ACHN (cell line): ENCODE data around the gene FHDC1.

Experiments used
- DNase-seq: peaks from one replicate; pipeline ENCODE4 v3.0.0-alpha.2; 2015
- in situ Hi-C: cut with HindIII; loops from 2 replicates; pipeline ENCODE4 v1.10.0; 2017; ENCODE audit warnings: low sequenced_read_pairs, low pct_ligation_motif_present, low pct_unique_long_range_greater_than_20kb

Gene FHDC1

GRCh38 chr4:152953514-152953913, 17.4 kb downstream of the FHDC1 start:
- DNase-seq = no peak
- in situ Hi-C loops = no loop called here

GRCh38 chr4:152954741-152955140, 18.6 kb downstream of the FHDC1 start:
- DNase-seq = no peak
- in situ Hi-C loops = no loop called here

GRCh38 chr4:152956147-152956546, 20.0 kb downstream of the FHDC1 start:
- DNase-seq = no peak
- in situ Hi-C loops = no loop called here

GRCh38 chr4:152956650-152957436, 20.7 kb downstream of the FHDC1 start:
- DNase-seq = no peak
- in situ Hi-C loops = no loop called here

- in situ Hi-C loops = no loop called here
- DNase-seq = no peak
Measured at GRCh38 chr4:152957437-152958171, 21.5 kb downstream of the FHDC1 start.

- no peak for DNase-seq
- in situ Hi-C loops = no loop called here
Measured at GRCh38 chr4:152959080-152959479, 23.0 kb downstream of the FHDC1 start.

- in situ Hi-C loops = no loop called here
- DNase-seq = no peak
Measured at GRCh38 chr4:152960082-152960481, 24.0 kb downstream of the FHDC1 start.

- in situ Hi-C loops = no loop called here
- no peak for DNase-seq
Measured at GRCh38 chr4:152961014-152961772, 25.1 kb downstream of the FHDC1 start.

- in situ Hi-C loops = no loop called here
- no peak for DNase-seq
Measured at GRCh38 chr4:152961773-152962115, 25.6 kb downstream of the FHDC1 start.

- in situ Hi-C loops = no loop called here
- no peak for DNase-seq
Measured at GRCh38 chr4:152962150-152962549, 26.0 kb downstream of the FHDC1 start.

GRCh38 chr4:152964335-152964734, 28.2 kb downstream of the FHDC1 start:
- in situ Hi-C loops = no loop called here
- no peak for DNase-seq

- in situ Hi-C loops = no loop called here
- DNase-seq = no peak
Measured at GRCh38 chr4:152965611-152966010, 29.5 kb downstream of the FHDC1 start.

GRCh38 chr4:152967907-152968306, 31.8 kb downstream of the FHDC1 start:
- in situ Hi-C loops = no loop called here
- no peak for DNase-seq

GRCh38 chr4:152968806-152969394, 32.8 kb downstream of the FHDC1 start:
- DNase-seq = no peak
- in situ Hi-C loops = no loop called here

GRCh38 chr4:152970102-152970820, 34.1 kb downstream of the FHDC1 start:
- DNase-seq = no peak
- in situ Hi-C loops = no loop called here

- no peak for DNase-seq
Measured at GRCh38 chr4:152971053-152971452, 34.9 kb downstream of the FHDC1 start.

GRCh38 chr4:152972821-152973628, 36.9 kb downstream of the FHDC1 start:
- in situ Hi-C loops = no loop called here
- DNase-seq = peak; percentile 18

More at GRCh38 chr4:152971053-152971452, 34.9 kb downstream of the FHDC1 start:
- in situ Hi-C loops = no loop called here
